Small intestine (tissue), 7 donors: ENCODE results near the gene SLX9. TPM values are rescaled to one million over a fixed set of nuclear protein-coding genes. Genes with fewer than 3 reads are reported as not detected.

Experiments
- DNase-seq, 2 donors: peaks; one replicate each; pipeline versions ENCODE4 v3.0.0 to v3.0.0-alpha.2; 2013
- FAIRE-seq: peaks from 2 replicates; lab custom pipeline; 2012; peaks lifted over from hg19 to GRCh38; lab: Jason Lieb, UNC
- H3K27ac ChIP-seq, 3 donors: one replicate each; pipeline ENCODE4 v1.5.1; 2013; ENCODE audit warnings: low read length in 2 of 3, mild to moderate bottlenecking in 2 of 3, control low read depth in 1 of 3, inconsistent platforms in 1 of 3, low read depth in 1 of 3, moderate library complexity in 1 of 3
- H3K27me3 ChIP-seq, 3 donors: one replicate each; pipeline ENCODE4 v1.6.1; 2013; ENCODE audit warnings: low read length in 3 of 3, inconsistent platforms in 1 of 3; ENCODE audit not compliant: control insufficient read depth in 3 of 3, insufficient read depth in 3 of 3
- H3K36me3 ChIP-seq, 3 donors: one replicate each; pipeline ENCODE4 v1.6.1; 2013; ENCODE audit warnings: low read length in 3 of 3, inconsistent platforms in 1 of 3, low read depth in 1 of 3, mild to moderate bottlenecking in 1 of 3, moderate library complexity in 1 of 3; ENCODE audit not compliant: control insufficient read depth in 3 of 3, insufficient read depth in 2 of 3
- H3K4me1 ChIP-seq, 3 donors: one replicate each; pipeline ENCODE4 v1.6.1; 2013; ENCODE audit warnings: low read length in 2 of 3, inconsistent platforms in 1 of 3, low read depth in 1 of 3, mild to moderate bottlenecking in 1 of 3, moderate library complexity in 1 of 3; ENCODE audit not compliant: control insufficient read depth in 3 of 3, insufficient read depth in 2 of 3
- H3K4me3 ChIP-seq, 3 donors: one replicate each; pipeline ENCODE4 v1.5.1; 2013; ENCODE audit warnings: low read length in 3 of 3, control low read depth in 1 of 3, inconsistent platforms in 1 of 3, low read depth in 1 of 3, mild to moderate bottlenecking in 1 of 3, moderate library complexity in 1 of 3
- H3K9me3 ChIP-seq, 2 donors: one replicate each; pipeline ENCODE4 v1.6.1; 2013; ENCODE audit warnings: low read depth in 1 of 2, low read length in 1 of 2; ENCODE audit not compliant: control insufficient read depth in 2 of 2, insufficient read depth in 1 of 2
- WGBS, 3 donors: extraction: QIAGEN DNeasy Blood & Tissue Kit; methylation state at CpG; one replicate each; pipeline ENCODE4 v1.1.7; 2013; 5-methylcytosine and 5-hydroxymethylcytosine counted together
- polyA plus RNA-seq, 4 donors: library from polyadenylated mRNA; stranded (reverse) in 3 of 4; unstranded in 1 of 4; fragments of 200-250 nt in 3 of 4; fragments of 120-200 nt in 1 of 4; gene quantifications; one replicate each; pipeline versions ENCODE4 v1.2.1 to v1.2.3, GENCODE V29; 2013
- donor health status: healthy with polysubstance abuse.
- donor health status: control.
- donor health status: control.
- donor health status: Bipolar disorder and iron deficiency.
- donor health status: healthy.

Gene SLX9
- polyA plus RNA-seq, 4 donors: 10.7 to 31.5 (median 24.7) TPM

GRCh38 chr21:44982558-44983250 is 42.9 kb downstream of the SLX9 start:
- no peak overlapping the region for H3K4me3 ChIP-seq
- no peaks in the 10 kb centered on the region for H3K4me1 ChIP-seq
- H3K27me3 ChIP-seq: no peaks in the 10 kb centered on the region
- no peak overlapping the region for H3K27ac ChIP-seq
- H3K36me3 ChIP-seq: peaks cover 0 to 12% (median 0%) of the 10 kb centered on the region in 3 donors
- WGBS, 3 donors: 35 to 61% (median 44%) methylated on average over 39 to 41 of the region's 41 CpGs
- no peaks in the 10 kb centered on the region for H3K9me3 ChIP-seq
- DNase-seq: peak; percentile 5 to 38
- no peak for FAIRE-seq

- no peaks in the 10 kb centered on the region for H3K9me3 ChIP-seq
- H3K27ac ChIP-seq: no peak overlapping the region
- peaks cover 0 to 8% (median 0%) of the 10 kb centered on the region in 3 donors for H3K36me3 ChIP-seq
- 89 to 92% (median 91%) methylated on average over 14 to 20 of the region's 22 CpGs for WGBS, 3 donors
- no peak for FAIRE-seq
- no peak for DNase-seq
- no peaks in the 10 kb centered on the region for H3K27me3 ChIP-seq
- no peak overlapping the region for H3K4me3 ChIP-seq
- H3K4me1 ChIP-seq: no peaks in the 10 kb centered on the region
Measured at GRCh38 chr21:44983421-44984206, 43.8 kb downstream of the SLX9 start.

- WGBS, 3 donors: 50 to 59% (median 55%) methylated on average over 18 to 20 of the region's 20 CpGs
- Histone ChIP-seq H3K4me3 (peak overlapping the region in 1 of 3 donors; percentile 3), H3K9me3 (no peaks in the 10 kb centered on the region), H3K27ac (no peak overlapping the region), H3K4me1 (no peaks in the 10 kb centered on the region), H3K36me3 (peaks cover 0 to 2% (median 0%) of the 10 kb centered on the region in 3 donors), H3K27me3 (peaks cover 0 to 2% (median 0%) of the 10 kb centered on the region in 3 donors)
- no peak for DNase-seq
- no peak for FAIRE-seq
Measured at GRCh38 chr21:44984428-44984791, 44.6 kb downstream of the SLX9 start.

GRCh38 chr21:44984792-44985440 is 45.1 kb downstream of the SLX9 start:
- Histone ChIP-seq H3K4me3 (no peak overlapping the region), H3K9me3 (no peaks in the 10 kb centered on the region), H3K36me3 (peaks cover 0 to 2% (median 0%) of the 10 kb centered on the region in 3 donors), H3K27ac (no peak overlapping the region), H3K4me1 (no peaks in the 10 kb centered on the region), H3K27me3 (peaks cover 0 to 2% (median 0%) of the 10 kb centered on the region in 3 donors)
- FAIRE-seq (no peak), DNase-seq (no peak)
- 46 to 52% (median 47%) methylated on average over 26 of the region's 26 CpGs for WGBS, 3 donors

- 74 to 77% (median 77%) methylated on average over 25 to 26 of the region's 26 CpGs for WGBS, 3 donors
- H3K4me1 ChIP-seq: no peaks in the 10 kb centered on the region
- H3K27ac ChIP-seq: no peak overlapping the region
- DNase-seq (no peak), FAIRE-seq (no peak)
- H3K36me3 ChIP-seq: peaks cover 0 to 2% (median 0%) of the 10 kb centered on the region in 3 donors
- H3K4me3 ChIP-seq: no peak overlapping the region
- H3K9me3 ChIP-seq: no peaks in the 10 kb centered on the region
- H3K27me3 ChIP-seq: peaks cover 0 to 2% (median 0%) of the 10 kb centered on the region in 3 donors
Measured at GRCh38 chr21:44985441-44986401, 45.9 kb downstream of the SLX9 start.

- no peaks in the 10 kb centered on the region for H3K4me1 ChIP-seq
Measured at GRCh38 chr21:44986471-44987291, 46.9 kb downstream of the SLX9 start.

GRCh38 chr21:44987301-44987885 is 47.6 kb downstream of the SLX9 start:
- Histone ChIP-seq H3K4me3 (no peak overlapping the region), H3K4me1 (no peaks in the 10 kb centered on the region), H3K36me3 (peaks cover 0 to 2% (median 0%) of the 10 kb centered on the region in 3 donors), H3K27ac (no peak overlapping the region), H3K9me3 (no peaks in the 10 kb centered on the region), H3K27me3 (peaks cover 0 to 2% (median 0%) of the 10 kb centered on the region in 3 donors)
- no peak for DNase-seq
- 75 to 78% (median 77%) methylated on average over 17 to 23 of the region's 23 CpGs for WGBS, 3 donors
- FAIRE-seq: no peak

More at GRCh38 chr21:44986471-44987291, 46.9 kb downstream of the SLX9 start:
- H3K27me3 ChIP-seq: peaks cover 0 to 2% (median 0%) of the 10 kb centered on the region in 3 donors
- H3K9me3 ChIP-seq: no peaks in the 10 kb centered on the region
- no peak overlapping the region for H3K4me3 ChIP-seq
- peaks cover 0 to 2% (median 0%) of the 10 kb centered on the region in 3 donors for H3K36me3 ChIP-seq
- DNase-seq: no peak
- no peak for FAIRE-seq
- H3K27ac ChIP-seq: no peak overlapping the region
- 67 to 75% (median 67%) methylated on average over 23 of the region's 23 CpGs for WGBS, 3 donors
